ENCODE data around the gene CHAD. TPM values are rescaled to one million over a fixed set of nuclear protein-coding genes. Genes with fewer than 3 reads are reported as not detected.
A peak's percentile ranks its signal among the peaks of the same experiment; 100 is the strongest.

CHAD gene
- total and polyA plus RNA-seq, 2 of the 13 experiments (the other 11 are each of a cell fraction or from before 2014, with no cell fraction given): 1.4 TPM; not detected in 1

DNA sequence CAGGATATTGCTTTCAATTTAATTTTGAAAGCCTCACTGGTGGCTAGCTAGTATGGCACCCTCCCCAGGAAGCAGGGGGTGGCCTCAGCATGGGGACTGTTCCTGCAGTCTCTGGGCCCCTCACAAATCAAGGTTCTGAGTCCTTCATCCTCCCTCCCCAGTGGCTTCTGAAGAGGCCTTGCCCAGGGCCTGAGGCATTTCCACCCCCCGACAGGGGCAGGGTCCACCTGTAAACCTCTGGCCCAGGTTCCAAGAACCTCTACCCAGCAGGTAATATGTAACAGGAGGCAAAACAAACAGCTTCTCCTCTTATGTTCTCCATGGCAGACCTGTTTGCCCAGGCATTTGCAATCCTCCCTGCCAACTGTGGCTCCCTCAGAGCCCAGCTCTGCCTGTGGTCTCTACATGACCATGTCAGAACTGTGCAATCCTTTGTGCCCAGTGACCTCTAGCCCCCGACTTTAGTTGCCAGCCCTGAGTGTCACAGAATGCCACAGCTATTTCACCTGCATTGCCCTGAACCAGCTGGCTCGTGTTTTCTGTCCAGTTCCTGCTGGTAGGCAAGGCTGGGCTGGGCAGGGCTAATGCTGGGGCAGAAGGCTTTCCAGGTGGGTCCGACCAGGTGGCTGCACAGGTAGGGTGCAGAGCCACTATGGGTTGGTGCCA, 28.4 kb downstream of the CHAD start (continued):
- TF ChIP-seq ZNF737 (CRISPR knock-in tag; IDR thresholded peaks at IDR 0.05; ENCODE audit: borderline replicate concordance): no peak
- TF ChIP-seq ZNF225 (CRISPR knock-in tag; IDR thresholded peaks at IDR 0.05): peak; percentile 50; the same call in 1 of the 2 replicates
- 0 out of 2 replicates have a peak, but pooled peaks have one; percentile 52 for TF ChIP-seq EED (CRISPR knock-in tag; IDR thresholded peaks at IDR 0.05)
- TF ChIP-seq ZNF501 (CRISPR knock-in tag; IDR thresholded peaks at IDR 0.05): peak; percentile 71
- TF ChIP-seq SOX5 (CRISPR knock-in tag; IDR thresholded peaks at IDR 0.05; ENCODE audit: borderline replicate concordance): 0 out of 2 replicates have a peak, but pooled peaks have one; percentile 11
- no peak; the same call in 1 of the 2 replicates for TF ChIP-seq BCL6 (CRISPR knock-in tag; IDR thresholded peaks at IDR 0.05)
- TF ChIP-seq ZNF703 (CRISPR knock-in tag; IDR thresholded peaks at IDR 0.05; ENCODE audit: borderline replicate concordance): no peak
- TF ChIP-seq HMGXB3 (CRISPR knock-in tag; IDR thresholded peaks at IDR 0.05; ENCODE audit: borderline replicate concordance): no peak
- no peak for TF ChIP-seq ZNF3 (CRISPR knock-in tag; IDR thresholded peaks at IDR 0.05)
- TF ChIP-seq XBP1 (CRISPR knock-in tag; IDR thresholded peaks at IDR 0.05): no peak
- no peak for TF ChIP-seq ZBTB38 (CRISPR knock-in tag; IDR thresholded peaks at IDR 0.05)
- TF ChIP-seq ZNF10 (CRISPR knock-in tag; IDR thresholded peaks at IDR 0.05; ENCODE audit: borderline replicate concordance, low read depth): no peak
- TF ChIP-seq HNRNPLL (IDR thresholded peaks at IDR 0.05; ENCODE audit: low read depth, low read length, poor library complexity, severe bottlenecking): no peak
- TF ChIP-seq SIX1 (CRISPR knock-in tag; IDR thresholded peaks at IDR 0.05; ENCODE audit: borderline replicate concordance): no peak
- TF ChIP-seq ZFP62 (CRISPR knock-in tag; IDR thresholded peaks at IDR 0.05): no peak
- no peak; the same call in 1 of the 2 replicates for TF ChIP-seq SAFB2 (CRISPR knock-in tag; IDR thresholded peaks at IDR 0.05; ENCODE audit: borderline replicate concordance, low read depth)
- peak; percentile 36; the same call in 1 of the 2 replicates for TF ChIP-seq CEBPB (IDR thresholded peaks at IDR 0.05; ENCODE audit: borderline replicate concordance, low read depth, low read length)
- TF ChIP-seq NFRKB (IDR thresholded peaks at IDR 0.05): no peak
- no peak for TF ChIP-seq PAWR (CRISPR knock-in tag; IDR thresholded peaks at IDR 0.05; ENCODE audit: borderline replicate concordance)
- no peak for TF ChIP-seq NFE2 (CRISPR knock-in tag; IDR thresholded peaks at IDR 0.05)
- TF ChIP-seq, protein P1, sequence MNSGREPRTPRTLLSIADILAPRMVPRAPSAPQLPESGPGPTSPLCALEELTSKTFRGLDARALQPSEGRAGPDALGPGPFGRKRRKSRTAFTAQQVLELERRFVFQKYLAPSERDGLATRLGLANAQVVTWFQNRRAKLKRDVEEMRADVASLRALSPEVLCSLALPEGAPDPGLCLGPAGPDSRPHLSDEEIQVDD (CRISPR knock-in tag; IDR thresholded peaks at IDR 0.05; ENCODE audit: borderline replicate concordance): no peak
- TF ChIP-seq RARA (CRISPR knock-in tag; IDR thresholded peaks at IDR 0.05): peak; percentile 10; the same call in 1 of the 2 replicates
- TF ChIP-seq IKZF4 (CRISPR knock-in tag; IDR thresholded peaks at IDR 0.05; ENCODE audit: borderline replicate concordance, low read depth, not compliant biosample characterization): no peak
- TF ChIP-seq REXO4 (CRISPR knock-in tag; IDR thresholded peaks at IDR 0.05; ENCODE audit: borderline replicate concordance): no peak
- no peak for TF ChIP-seq JUN (CRISPR knock-in tag; IDR thresholded peaks at IDR 0.05)
- TF ChIP-seq ZNF121 (CRISPR knock-in tag; IDR thresholded peaks at IDR 0.05): no peak
- TF ChIP-seq SYNCRIP (IDR thresholded peaks at IDR 0.05; ENCODE audit: insufficient read depth, low read depth, low read length): no peak
